Measurements from ENCODE around the gene PLEKHA7.

PLEKHA7 gene

GRCh38 chr11:16763746-16764145 is 250.5 kb downstream of the PLEKHA7 start:
- DNase-seq, result no peak

DNA sequence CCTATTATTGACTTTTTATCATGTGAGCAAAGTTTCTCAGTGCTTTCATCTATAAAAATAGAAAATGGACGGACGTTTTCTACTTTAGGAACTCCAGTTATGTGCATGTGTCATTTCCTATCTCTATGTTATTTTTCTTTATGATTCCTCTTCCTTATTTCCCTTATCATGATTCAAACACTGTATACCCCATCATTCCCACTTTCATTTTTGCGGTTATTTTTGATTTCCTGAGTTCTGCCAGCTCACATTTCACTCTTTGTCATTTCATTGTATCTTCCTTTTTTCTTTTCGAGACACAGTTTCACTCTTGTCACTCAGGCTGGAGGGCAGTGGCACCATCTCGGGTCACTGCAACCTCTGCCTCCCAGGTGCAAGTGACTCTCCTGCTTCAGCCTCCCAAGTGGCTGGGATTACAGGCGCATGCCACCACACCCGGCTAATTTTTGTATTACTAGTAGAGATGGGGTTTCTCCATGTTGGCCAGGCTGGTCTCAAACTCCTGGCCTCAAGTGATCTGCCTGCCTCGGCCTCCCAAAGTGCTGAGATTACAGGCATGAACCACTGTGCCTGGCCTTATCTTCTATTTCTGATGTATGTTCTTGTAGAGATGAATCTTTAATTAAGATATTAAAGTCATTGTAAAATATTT is 254.2 kb downstream of the PLEKHA7 start:
- no peak for DNase-seq

- DNase-seq, result no peak
These were observed 255.7 kb downstream of the PLEKHA7 start for GRCh38 chr11:16758382-16759024.

- DNase-seq, result no peak
These were observed 263.8 kb downstream of the PLEKHA7 start for GRCh38 chr11:16750417-16750816.

- DNase-seq, result no peak
These were observed 264.5 kb downstream of the PLEKHA7 start for GRCh38 chr11:16749666-16750065.

DNA sequence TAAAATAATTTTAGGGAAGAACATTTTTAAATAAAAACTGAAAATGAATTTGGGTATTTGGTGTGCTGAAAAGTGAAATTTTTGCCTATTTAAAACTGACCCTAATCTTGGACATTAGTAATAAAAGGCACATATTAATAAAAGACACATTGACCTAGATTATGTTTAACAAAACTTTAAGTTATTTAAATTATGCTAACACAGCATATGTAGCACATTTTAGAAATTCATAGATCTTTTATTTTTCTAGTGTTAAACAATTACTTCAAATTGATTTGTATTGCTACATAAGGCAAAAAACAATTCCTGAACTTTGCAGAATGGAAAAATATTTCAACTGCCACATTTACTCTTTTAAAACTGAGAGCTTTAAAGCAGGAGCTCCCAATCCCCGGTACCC is 265.1 kb downstream of the PLEKHA7 start:
- no peak for DNase-seq

- DNase-seq, result no peak
These were observed 268.1 kb downstream of the PLEKHA7 start for GRCh38 chr11:16745950-16746605.

DNA sequence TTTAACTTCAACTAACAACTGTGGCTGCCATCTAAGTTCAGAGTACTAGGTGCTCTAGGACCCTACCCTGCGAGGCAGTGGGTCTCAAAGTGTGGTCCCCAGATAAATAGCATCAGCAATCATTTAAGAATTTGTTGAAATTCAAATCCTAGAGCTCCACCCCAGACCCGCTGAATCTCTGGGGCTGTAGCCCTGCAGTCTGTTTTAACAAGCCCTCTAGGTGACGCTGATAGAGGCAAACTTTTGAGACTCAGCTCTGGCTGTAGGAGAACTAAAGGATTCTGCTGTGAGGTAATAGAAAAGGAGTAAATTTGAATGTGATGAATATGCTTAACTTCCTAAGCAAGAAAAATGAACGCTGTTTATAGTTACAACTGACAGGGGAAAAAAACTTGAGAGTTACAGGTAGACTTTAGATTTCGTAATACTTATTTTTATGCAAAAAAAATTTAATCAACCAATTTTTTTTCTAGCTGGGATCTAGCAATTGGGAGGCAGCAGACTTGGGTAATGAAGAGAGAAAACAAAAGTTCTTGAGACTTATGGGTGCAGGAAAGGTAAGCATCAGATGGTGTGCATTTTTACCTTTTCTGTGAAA is 270.0 kb downstream of the PLEKHA7 start:
- no peak for DNase-seq

- no peak for DNase-seq
These were observed 270.7 kb downstream of the PLEKHA7 start for GRCh38 chr11:16743478-16743877.

GRCh38 chr11:16741473-16741872 is 272.7 kb downstream of the PLEKHA7 start:
- DNase-seq, result no peak

DNA sequence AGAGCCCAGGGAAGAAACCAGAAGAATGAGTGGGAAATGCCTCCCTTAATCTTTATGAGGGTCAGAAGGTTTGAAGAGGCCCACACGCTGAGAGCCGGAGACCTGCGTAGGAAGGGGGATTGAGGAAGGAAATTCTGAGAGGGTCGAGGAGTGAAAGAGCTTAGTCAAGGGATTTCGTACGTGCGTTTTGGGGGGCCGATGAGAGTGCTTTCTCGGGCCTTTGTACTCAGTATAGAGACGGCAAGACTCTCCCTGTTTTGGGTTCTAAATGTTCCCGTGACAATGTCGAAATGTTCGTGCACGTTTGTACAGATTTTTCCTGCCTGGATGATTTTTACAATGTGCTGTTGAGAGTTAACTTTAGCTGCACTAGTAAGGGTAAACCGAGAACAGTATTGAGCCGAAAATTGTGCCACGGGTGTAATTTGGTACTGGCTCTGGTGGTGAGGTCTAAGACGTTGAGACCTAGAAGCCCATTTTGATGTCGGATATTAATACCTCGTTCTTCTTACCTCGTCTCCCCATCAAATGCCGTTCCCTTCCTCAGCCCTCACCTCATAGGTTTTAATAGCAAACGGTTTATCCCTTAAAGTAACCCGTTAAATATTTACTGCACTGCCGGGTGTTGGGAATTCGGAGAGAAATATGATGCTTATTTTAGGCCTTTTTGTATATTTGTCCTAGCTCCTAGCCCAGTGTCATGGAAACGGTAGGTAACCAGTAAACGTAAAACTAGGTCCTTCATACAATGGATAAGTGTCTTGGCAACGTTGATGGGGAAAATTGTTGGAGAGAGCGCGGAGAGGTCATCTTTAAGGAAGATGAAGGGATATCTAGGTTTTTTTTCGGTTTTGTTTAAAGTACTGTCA is 275.0 kb downstream of the PLEKHA7 start:
- DNase-seq, result no peak

GRCh38 chr11:16738193-16738946 is 275.8 kb downstream of the PLEKHA7 start, which contains the start of gene C11orf58:
TSS of gene C11orf58 (plus strand) at chr11:16738647. CDS start at chr11:16738779, 132 bp downstream.
- peak; percentile 97 for DNase-seq

DNA sequence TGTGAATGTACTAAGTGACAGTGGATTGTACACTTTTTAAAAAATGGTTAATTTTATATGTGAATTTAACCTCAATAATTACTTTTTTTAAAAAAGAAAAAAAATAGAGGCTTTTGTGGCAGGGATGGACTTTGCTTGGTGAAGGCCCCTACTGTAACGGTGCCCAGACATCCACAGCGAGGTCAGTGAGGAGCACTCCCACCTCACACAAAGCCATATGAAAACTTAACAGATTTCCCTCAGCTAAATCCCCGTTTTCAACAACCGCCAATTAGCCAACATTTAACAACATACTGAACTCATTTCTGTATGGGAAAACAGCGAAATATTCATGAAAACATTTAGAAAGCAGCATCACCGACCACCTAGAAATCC is 276.4 kb downstream of the PLEKHA7 start:
- DNase-seq, result no peak
